Stimulated activated memory B cell treated with anti-CD40 and anti-IgM and Interleukin-4, amounts not matched to agents 10 μg/mL and 1 μg/mL and 100 μg/mL, for 72 hours (primary cell): Measurements from ENCODE around the gene TNIK.

Experiments
- ATAC-seq: fragments of 150-1000 bp; cut with Tn5 transposase; 2 replicates; pipeline ENCODE4 v1.10.0; 2021
- H3K27ac Mint-ChIP-seq: one replicate; pipeline ENCODE4 v1.8.0; 2022; ENCODE audit warnings: mild to moderate bottlenecking, mixed read lengths
- H3K27me3 Mint-ChIP-seq: one replicate; pipeline ENCODE4 v1.8.0; 2022; ENCODE audit warnings: mixed read lengths
- H3K36me3 Mint-ChIP-seq: one replicate; pipeline ENCODE4 v1.8.0; 2022; ENCODE audit warnings: mixed read lengths
- H3K4me1 Mint-ChIP-seq: one replicate; pipeline ENCODE4 v1.8.0; 2022; ENCODE audit warnings: mixed read lengths
- H3K4me3 Mint-ChIP-seq: one replicate; pipeline ENCODE4 v1.8.0; 2022; ENCODE audit warnings: mild to moderate bottlenecking, moderate library complexity, mixed read lengths
- H3K9me3 Mint-ChIP-seq: one replicate; pipeline ENCODE4 v1.8.0; 2022; ENCODE audit warnings: mixed read lengths

The TNIK gene

GRCh38 chr3:171044835-171045793, 415.1 kb downstream of the TNIK start:
- peaks cover 11% of the 10 kb centered on the region for H3K27me3 Mint-ChIP-seq
- H3K4me1 Mint-ChIP-seq, result no peaks in the 10 kb centered on the region

GRCh38 chr3:171044384-171044783, 415.8 kb downstream of the TNIK start:
- Mint-ChIP-seq H3K27ac (no peak overlapping the region), H3K4me3 (no peak overlapping the region), H3K4me1 (no peaks in the 10 kb centered on the region), H3K36me3 (no peaks in the 10 kb centered on the region), H3K27me3 (peaks cover 19% of the 10 kb centered on the region), H3K9me3 (no peaks in the 10 kb centered on the region)
- ATAC-seq, result no peak

More at GRCh38 chr3:171044835-171045793, 415.1 kb downstream of the TNIK start:
- no peak for ATAC-seq
- H3K27ac Mint-ChIP-seq, result no peak overlapping the region
- H3K36me3 Mint-ChIP-seq, result no peaks in the 10 kb centered on the region
- H3K9me3 Mint-ChIP-seq, result no peaks in the 10 kb centered on the region
- no peak overlapping the region for H3K4me3 Mint-ChIP-seq

- H3K36me3 Mint-ChIP-seq, result no peaks in the 10 kb centered on the region
Measured at GRCh38 chr3:171039674-171040073, 420.5 kb downstream of the TNIK start.

GRCh38 chr3:171038342-171038741, 421.9 kb downstream of the TNIK start:
- no peak overlapping the region for H3K4me3 Mint-ChIP-seq
- no peaks in the 10 kb centered on the region for H3K36me3 Mint-ChIP-seq
- ATAC-seq, result no peak
- H3K9me3 Mint-ChIP-seq, result no peaks in the 10 kb centered on the region
- no peaks in the 10 kb centered on the region for H3K4me1 Mint-ChIP-seq
- H3K27ac Mint-ChIP-seq, result no peak overlapping the region
- peaks cover 53% of the 10 kb centered on the region for H3K27me3 Mint-ChIP-seq

More at GRCh38 chr3:171039674-171040073, 420.5 kb downstream of the TNIK start:
- no peak overlapping the region for H3K4me3 Mint-ChIP-seq
- ATAC-seq, result no peak
- H3K4me1 Mint-ChIP-seq, result no peaks in the 10 kb centered on the region
- H3K9me3 Mint-ChIP-seq, result no peaks in the 10 kb centered on the region
- no peak overlapping the region for H3K27ac Mint-ChIP-seq
- peaks cover 53% of the 10 kb centered on the region for H3K27me3 Mint-ChIP-seq

GRCh38 chr3:171028779-171029232, 431.4 kb downstream of the TNIK start:
- no peaks in the 10 kb centered on the region for H3K36me3 Mint-ChIP-seq
- H3K27me3 Mint-ChIP-seq, result peaks cover 11% of the 10 kb centered on the region
- H3K27ac Mint-ChIP-seq, result no peak overlapping the region
- no peak for ATAC-seq
- no peaks in the 10 kb centered on the region for H3K4me1 Mint-ChIP-seq
- H3K4me3 Mint-ChIP-seq, result no peak overlapping the region
- no peaks in the 10 kb centered on the region for H3K9me3 Mint-ChIP-seq

GRCh38 chr3:171028025-171028778, 432.0 kb downstream of the TNIK start:
- Mint-ChIP-seq H3K27me3 (peaks cover 11% of the 10 kb centered on the region), H3K4me3 (no peak overlapping the region), H3K36me3 (no peaks in the 10 kb centered on the region), H3K4me1 (no peaks in the 10 kb centered on the region), H3K27ac (no peak overlapping the region), H3K9me3 (no peaks in the 10 kb centered on the region)
- ATAC-seq, result no peak

GRCh38 chr3:171026597-171027293, 433.5 kb downstream of the TNIK start, which contains the start of gene SLC2A2:
Gene SLC2A2 (minus strand): TSS chr3:171026720. CDS start chr3:171026670, 50 bp downstream.
- Mint-ChIP-seq H3K36me3 (no peaks in the 10 kb centered on the region), H3K9me3 (no peaks in the 10 kb centered on the region), H3K27me3 (peaks cover 23% of the 10 kb centered on the region), H3K4me3 (no peak within 1 kb of the TSS), H3K4me1 (no peaks in the 10 kb centered on the region), H3K27ac (no peak within 1 kb of the TSS)
- no peak for ATAC-seq

- ATAC-seq, result no peak
- H3K9me3 Mint-ChIP-seq, result no peaks in the 10 kb centered on the region
- H3K4me1 Mint-ChIP-seq, result no peaks in the 10 kb centered on the region
- H3K27ac Mint-ChIP-seq, result no peak overlapping the region
- no peaks in the 10 kb centered on the region for H3K36me3 Mint-ChIP-seq
- peaks cover 36% of the 10 kb centered on the region for H3K27me3 Mint-ChIP-seq
- no peak overlapping the region for H3K4me3 Mint-ChIP-seq
Measured at GRCh38 chr3:171023566-171023965, 436.6 kb downstream of the TNIK start.

GRCh38 chr3:171021377-171021776, 438.8 kb downstream of the TNIK start:
- no peaks in the 10 kb centered on the region for H3K36me3 Mint-ChIP-seq
- H3K4me1 Mint-ChIP-seq, result no peaks in the 10 kb centered on the region
- H3K27ac Mint-ChIP-seq, result no peak overlapping the region
- no peak for ATAC-seq
- H3K27me3 Mint-ChIP-seq, result peaks cover 34% of the 10 kb centered on the region
- H3K4me3 Mint-ChIP-seq, result no peak overlapping the region
- no peaks in the 10 kb centered on the region for H3K9me3 Mint-ChIP-seq

GRCh38 chr3:171018156-171018935, 441.9 kb downstream of the TNIK start:
- Mint-ChIP-seq H3K4me3 (no peak overlapping the region), H3K27me3 (peaks cover 34% of the 10 kb centered on the region)

GRCh38 chr3:171013822-171014748, 446.1 kb downstream of the TNIK start:
- H3K36me3 Mint-ChIP-seq, result no peaks in the 10 kb centered on the region
- no peak overlapping the region for H3K4me3 Mint-ChIP-seq
- no peaks in the 10 kb centered on the region for H3K4me1 Mint-ChIP-seq
- peaks cover 9% of the 10 kb centered on the region for H3K27me3 Mint-ChIP-seq
- ATAC-seq, result no peak
- no peak overlapping the region for H3K27ac Mint-ChIP-seq
- H3K9me3 Mint-ChIP-seq, result no peaks in the 10 kb centered on the region

More at GRCh38 chr3:171018156-171018935, 441.9 kb downstream of the TNIK start:
- Mint-ChIP-seq H3K9me3 (no peaks in the 10 kb centered on the region), H3K4me1 (no peaks in the 10 kb centered on the region), H3K27ac (no peak overlapping the region), H3K36me3 (no peaks in the 10 kb centered on the region)
- no peak for ATAC-seq

GRCh38 chr3:171011873-171012336, 448.3 kb downstream of the TNIK start:
- peaks cover 9% of the 10 kb centered on the region for H3K27me3 Mint-ChIP-seq
- H3K4me3 Mint-ChIP-seq, result no peak overlapping the region
- no peak overlapping the region for H3K27ac Mint-ChIP-seq
- H3K36me3 Mint-ChIP-seq, result no peaks in the 10 kb centered on the region
- no peaks in the 10 kb centered on the region for H3K9me3 Mint-ChIP-seq
- ATAC-seq, result no peak
- no peaks in the 10 kb centered on the region for H3K4me1 Mint-ChIP-seq
